MM.1S (cell line): ENCODE data around the gene GAP43.

ENCODE experiments used
- DNase-seq: peaks from one replicate; pipeline ENCODE4 v3.0.0-alpha.2; 2015
- H2AFZ ChIP-seq: fragments of 300-600 bp; sonication (generic); 2 replicates; pipeline ENCODE4 v1.6.0; 2016; ENCODE audit warnings: antibody characterized with exemption, low read length
- H3F3A ChIP-seq: fragments of 300-600 bp; sonication (generic); 2 replicates; pipeline ENCODE4 v1.6.1; 2016; ENCODE audit warnings: mild to moderate bottlenecking, antibody characterized with exemption, low read length, moderate library complexity, mixed read lengths; ENCODE audit not compliant: insufficient read depth
- H3K27ac ChIP-seq: fragments of 300-600 bp; sonication (generic); 2 replicates; pipeline ENCODE4 v1.5.1; 2016; ENCODE audit warnings: mild to moderate bottlenecking, low read length
- H3K27me3 ChIP-seq: fragments of 300-600 bp; sonication (generic); replicated peaks from 2 replicates; pipeline ENCODE4 v1.6.0; 2016; ENCODE audit warnings: low read length; ENCODE audit not compliant: insufficient read depth
- H3K36me3 ChIP-seq: fragments of 300-600 bp; sonication (generic); replicated peaks from 2 replicates; pipeline ENCODE4 v1.6.1; 2016; ENCODE audit warnings: mild to moderate bottlenecking, low read length, mixed read lengths; ENCODE audit not compliant: insufficient read depth
- H3K4me1 ChIP-seq: fragments of 300-600 bp; sonication (generic); 2 replicates; pipeline ENCODE4 v1.6.1; 2016; ENCODE audit warnings: low read length, mixed read lengths
- H3K4me2 ChIP-seq: fragments of 300-600 bp; sonication (generic); 2 replicates; pipeline ENCODE4 v1.6.0; 2016; ENCODE audit warnings: low read depth, low read length
- H3K4me3 ChIP-seq: fragments of 300-600 bp; sonication (generic); 2 replicates; pipeline ENCODE4 v1.5.1; 2016; ENCODE audit warnings: low read length, mixed read lengths
- H3K79me2 ChIP-seq: fragments of 300-600 bp; sonication (generic); 2 replicates; pipeline ENCODE4 v1.6.1; 2016; ENCODE audit warnings: mixed run types, low read length, mixed read lengths
- H3K9ac ChIP-seq: fragments of 300-600 bp; sonication (generic); 2 replicates; pipeline ENCODE4 v1.6.1; 2016; ENCODE audit warnings: low read length, mixed read lengths
- H3K9me2 ChIP-seq: fragments of 300-600 bp; sonication (generic); replicated peaks from 2 replicates; pipeline ENCODE4 v1.6.1; 2016; ENCODE audit warnings: mild to moderate bottlenecking, low read length, mixed read lengths; ENCODE audit not compliant: insufficient read depth
- H3K9me3 ChIP-seq: fragments of 300-600 bp; sonication (generic); replicated peaks from 2 replicates; pipeline ENCODE4 v1.6.1; 2016; ENCODE audit warnings: mild to moderate bottlenecking, low read length, mixed read lengths; ENCODE audit not compliant: insufficient read depth
- H4K20me1 ChIP-seq: fragments of 300-600 bp; sonication (generic); 2 replicates; pipeline ENCODE4 v1.6.1; 2016; ENCODE audit warnings: mild to moderate bottlenecking, low read length, moderate library complexity, mixed read lengths; ENCODE audit not compliant: insufficient read depth
- EZH2 ChIP-seq: fragments of 300-600 bp; sonication (generic); optimal IDR thresholded peaks from 2 replicates; pipeline ENCODE3; 2017; ENCODE audit warnings: low read depth, mild to moderate bottlenecking, antibody characterized with exemption, low read length, mixed read lengths
- EZH2phosphoT487 ChIP-seq: fragments of 300-600 bp; sonication (generic); IDR thresholded peaks from 2 replicates; pipeline ENCODE4 v1.6.1; 2018; ENCODE audit warnings: antibody characterized with exemption, low read length
- TF ChIP-seq, protein P1 (sequence below): fragments of 300-600 bp; sonication (generic); IDR thresholded peaks from 2 replicates; pipeline ENCODE4 v1.5.1; 2016; ENCODE audit warnings: antibody characterized with exemption, low read length, mixed read lengths

Gene GAP43

DNA sequence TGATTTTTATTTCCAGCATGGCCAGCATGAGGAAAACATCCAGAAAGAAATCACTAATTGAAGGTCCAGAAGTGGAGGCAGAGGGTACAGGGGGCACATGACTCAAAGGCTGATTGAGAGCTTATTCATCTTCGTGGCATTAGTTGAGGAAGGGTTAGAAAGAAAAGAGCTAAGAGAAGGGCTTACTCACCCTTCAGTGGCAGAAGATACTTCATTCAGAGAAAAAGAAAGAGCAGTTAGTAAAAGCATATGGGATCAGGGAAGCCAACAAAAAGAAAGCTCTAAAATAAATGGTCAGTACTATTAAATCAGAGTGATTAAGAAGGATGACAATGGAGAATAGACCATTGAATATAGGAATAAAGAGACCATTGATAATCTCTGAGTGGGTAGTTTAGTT is 25.2 kb downstream of the GAP43 start:
- Histone ChIP-seq H3K27ac (no peak overlapping the region), H4K20me1 (no peaks in the 10 kb centered on the region), H3K4me2 (no peak overlapping the region), H3K36me3 (no peaks in the 10 kb centered on the region), H3K4me3 (no peak overlapping the region), H3K9me3 (no peaks in the 10 kb centered on the region), H3K9me2 (no peaks in the 10 kb centered on the region), H3K4me1 (no peaks in the 10 kb centered on the region), H3F3A (no peaks in the 10 kb centered on the region), H2AFZ (no peak overlapping the region), H3K79me2 (no peaks in the 10 kb centered on the region), H3K27me3 (no peaks in the 10 kb centered on the region), H3K9ac (no peak overlapping the region)
- no peak for DNase-seq
- TF ChIP-seq EZH2 = no peak

DNA sequence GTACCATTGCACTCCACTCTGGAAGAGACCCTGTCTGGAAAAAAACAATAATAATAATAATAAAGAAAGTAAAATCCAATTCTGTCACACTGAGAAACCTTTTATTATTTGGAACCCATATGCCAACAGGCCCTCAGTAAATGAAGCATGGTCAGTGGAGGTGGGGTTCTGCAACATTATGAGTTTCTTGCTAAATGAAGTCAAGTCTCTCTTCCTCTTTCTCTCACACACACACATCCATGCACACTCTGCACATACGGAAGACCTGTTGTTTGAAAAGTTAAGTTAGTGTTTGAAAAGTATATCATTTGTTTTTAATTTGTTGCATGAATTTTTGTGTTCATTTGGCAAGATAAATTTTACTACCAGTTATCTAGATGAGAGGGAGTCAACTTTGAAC is 27.8 kb downstream of the GAP43 start:
- no peak overlapping the region for H3K4me3 ChIP-seq
- no peaks in the 10 kb centered on the region for H3K4me1 ChIP-seq
- no peak overlapping the region for H3K27ac ChIP-seq
- no peaks in the 10 kb centered on the region for H3K36me3 ChIP-seq
- no peaks in the 10 kb centered on the region for H3K79me2 ChIP-seq
- H3K27me3 ChIP-seq = no peaks in the 10 kb centered on the region
- H3K9me3 ChIP-seq = no peaks in the 10 kb centered on the region
- H2AFZ ChIP-seq = no peak overlapping the region
- H3K4me2 ChIP-seq = no peak overlapping the region
- no peak overlapping the region for H3K9ac ChIP-seq
- no peaks in the 10 kb centered on the region for H4K20me1 ChIP-seq
- TF ChIP-seq EZH2 (no peak), EZH2phosphoT487 (no peak)
- TF ChIP-seq, protein P1, sequence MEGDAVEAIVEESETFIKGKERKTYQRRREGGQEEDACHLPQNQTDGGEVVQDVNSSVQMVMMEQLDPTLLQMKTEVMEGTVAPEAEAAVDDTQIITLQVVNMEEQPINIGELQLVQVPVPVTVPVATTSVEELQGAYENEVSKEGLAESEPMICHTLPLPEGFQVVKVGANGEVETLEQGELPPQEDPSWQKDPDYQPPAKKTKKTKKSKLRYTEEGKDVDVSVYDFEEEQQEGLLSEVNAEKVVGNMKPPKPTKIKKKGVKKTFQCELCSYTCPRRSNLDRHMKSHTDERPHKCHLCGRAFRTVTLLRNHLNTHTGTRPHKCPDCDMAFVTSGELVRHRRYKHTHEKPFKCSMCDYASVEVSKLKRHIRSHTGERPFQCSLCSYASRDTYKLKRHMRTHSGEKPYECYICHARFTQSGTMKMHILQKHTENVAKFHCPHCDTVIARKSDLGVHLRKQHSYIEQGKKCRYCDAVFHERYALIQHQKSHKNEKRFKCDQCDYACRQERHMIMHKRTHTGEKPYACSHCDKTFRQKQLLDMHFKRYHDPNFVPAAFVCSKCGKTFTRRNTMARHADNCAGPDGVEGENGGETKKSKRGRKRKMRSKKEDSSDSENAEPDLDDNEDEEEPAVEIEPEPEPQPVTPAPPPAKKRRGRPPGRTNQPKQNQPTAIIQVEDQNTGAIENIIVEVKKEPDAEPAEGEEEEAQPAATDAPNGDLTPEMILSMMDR = no peak
- H3K9me2 ChIP-seq = no peaks in the 10 kb centered on the region
- no peak for DNase-seq
- no peaks in the 10 kb centered on the region for H3F3A ChIP-seq

- TF ChIP-seq, protein P1 = no peak
- TF ChIP-seq EZH2 (no peak), EZH2phosphoT487 (no peak)
- H3K27ac ChIP-seq = no peak overlapping the region
- no peaks in the 10 kb centered on the region for H3K4me1 ChIP-seq
- DNase-seq = no peak
- no peak overlapping the region for H2AFZ ChIP-seq
- H3K36me3 ChIP-seq = no peaks in the 10 kb centered on the region
- H3K4me3 ChIP-seq = no peak overlapping the region
- no peak overlapping the region for H3K9ac ChIP-seq
- H3K9me2 ChIP-seq = no peaks in the 10 kb centered on the region
- H4K20me1 ChIP-seq = no peaks in the 10 kb centered on the region
- H3K27me3 ChIP-seq = no peaks in the 10 kb centered on the region
- H3K9me3 ChIP-seq = no peaks in the 10 kb centered on the region
- no peak overlapping the region for H3K4me2 ChIP-seq
- no peaks in the 10 kb centered on the region for H3K79me2 ChIP-seq
- H3F3A ChIP-seq = no peaks in the 10 kb centered on the region
Observed at GRCh38 chr3:115651599-115651998, 28.3 kb downstream of the GAP43 start.

DNA sequence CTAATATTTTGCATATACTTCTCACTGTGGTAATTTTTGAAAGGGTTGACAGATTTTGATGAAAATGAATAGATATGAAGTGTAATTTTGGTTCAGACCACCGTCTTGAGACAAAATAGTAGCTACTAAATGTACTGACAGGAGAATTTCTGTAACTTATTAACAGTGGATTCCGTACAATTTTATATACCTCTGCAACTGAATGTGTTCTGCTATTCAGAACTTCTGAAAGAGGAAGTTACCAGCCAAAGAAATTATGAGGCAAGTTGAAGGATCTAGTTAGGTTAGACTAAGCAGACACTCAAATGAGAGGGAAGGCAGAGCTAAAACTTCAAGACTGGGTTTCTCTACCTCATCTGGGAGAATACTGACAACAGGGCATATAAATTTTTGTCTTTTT is 29.4 kb downstream of the GAP43 start:
- Histone ChIP-seq H3K36me3 (no peaks in the 10 kb centered on the region), H3K9ac (no peak overlapping the region), H4K20me1 (no peaks in the 10 kb centered on the region), H3K27me3 (no peaks in the 10 kb centered on the region), H3K4me2 (no peak overlapping the region), H3K4me1 (no peaks in the 10 kb centered on the region), H3K79me2 (no peaks in the 10 kb centered on the region), H3K9me2 (no peaks in the 10 kb centered on the region), H3K9me3 (no peaks in the 10 kb centered on the region), H3K4me3 (no peak overlapping the region), H3K27ac (no peak overlapping the region), H3F3A (peaks cover 2% of the 10 kb centered on the region), H2AFZ (no peak overlapping the region)
- no peak for DNase-seq
- TF ChIP-seq EZH2phosphoT487 = no peak
